AG09309 (cell line): ENCODE results near the gene PDE1A.

Experiments used
- DNase-seq: peaks from one replicate; pipeline ENCODE4 v3.0.0-alpha.2; 2010; ENCODE audit warnings: low read depth
- H3K4me3 ChIP-seq: 2 replicates; pipeline ENCODE4 v1.5.1; 2011; ENCODE audit warnings: mild to moderate bottlenecking, low read depth, low read length, moderate library complexity; ENCODE audit not compliant: control insufficient read depth
- TF ChIP-seq, protein P1 (sequence below): IDR thresholded peaks from 2 replicates; pipeline ENCODE4 v1.5.1; 2011; ENCODE audit warnings: mild to moderate bottlenecking, low read depth, low read length, inconsistent platforms; ENCODE audit not compliant: insufficient read depth, control insufficient read depth; ENCODE audit errors: missing control alignments

Gene PDE1A

DNA sequence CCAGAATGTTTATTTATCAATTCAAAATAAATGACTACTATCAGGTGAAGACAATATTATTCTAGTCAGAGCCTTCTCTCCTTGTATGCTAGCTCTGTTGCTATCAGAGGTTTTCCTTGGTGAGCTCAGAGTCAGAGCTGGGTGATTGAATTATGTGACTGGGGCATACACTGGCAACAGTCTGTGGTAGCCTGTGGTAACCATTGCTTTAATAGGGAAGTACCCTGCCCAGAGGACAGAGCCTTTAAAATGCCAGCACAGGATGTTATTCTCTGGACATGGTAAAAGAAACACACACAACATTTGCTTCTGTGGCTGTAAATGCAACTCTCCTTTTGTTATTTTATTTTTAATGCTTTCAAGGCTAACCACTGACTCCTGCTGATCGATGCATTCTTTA, 316.5 kb downstream of the PDE1A start:
- TF ChIP-seq, protein P1, sequence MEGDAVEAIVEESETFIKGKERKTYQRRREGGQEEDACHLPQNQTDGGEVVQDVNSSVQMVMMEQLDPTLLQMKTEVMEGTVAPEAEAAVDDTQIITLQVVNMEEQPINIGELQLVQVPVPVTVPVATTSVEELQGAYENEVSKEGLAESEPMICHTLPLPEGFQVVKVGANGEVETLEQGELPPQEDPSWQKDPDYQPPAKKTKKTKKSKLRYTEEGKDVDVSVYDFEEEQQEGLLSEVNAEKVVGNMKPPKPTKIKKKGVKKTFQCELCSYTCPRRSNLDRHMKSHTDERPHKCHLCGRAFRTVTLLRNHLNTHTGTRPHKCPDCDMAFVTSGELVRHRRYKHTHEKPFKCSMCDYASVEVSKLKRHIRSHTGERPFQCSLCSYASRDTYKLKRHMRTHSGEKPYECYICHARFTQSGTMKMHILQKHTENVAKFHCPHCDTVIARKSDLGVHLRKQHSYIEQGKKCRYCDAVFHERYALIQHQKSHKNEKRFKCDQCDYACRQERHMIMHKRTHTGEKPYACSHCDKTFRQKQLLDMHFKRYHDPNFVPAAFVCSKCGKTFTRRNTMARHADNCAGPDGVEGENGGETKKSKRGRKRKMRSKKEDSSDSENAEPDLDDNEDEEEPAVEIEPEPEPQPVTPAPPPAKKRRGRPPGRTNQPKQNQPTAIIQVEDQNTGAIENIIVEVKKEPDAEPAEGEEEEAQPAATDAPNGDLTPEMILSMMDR: no peak
- no peak overlapping the region for H3K4me3 ChIP-seq
- DNase-seq: no peak

DNA sequence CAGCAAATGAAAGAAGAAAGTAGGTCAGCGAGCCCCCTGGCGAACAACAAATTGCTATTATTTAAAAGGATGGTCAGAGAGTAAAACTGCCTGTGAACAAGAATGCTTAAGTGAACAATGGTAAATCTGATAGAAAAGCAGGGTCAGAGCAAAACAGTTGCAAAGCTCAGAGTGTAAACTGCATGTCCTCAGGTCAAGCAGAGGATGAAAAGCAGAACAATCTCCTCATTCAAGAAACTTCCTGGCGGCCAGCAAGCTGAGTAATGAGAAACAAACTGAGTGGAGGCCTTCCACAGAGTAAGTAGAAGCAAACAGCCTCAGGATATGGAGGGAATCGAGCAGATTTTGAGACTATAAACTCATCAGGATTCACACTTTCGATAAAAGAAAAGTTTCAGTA, 323.3 kb downstream of the PDE1A start:
- DNase-seq: no peak
- TF ChIP-seq, protein P1: no peak
- no peak overlapping the region for H3K4me3 ChIP-seq

DNA sequence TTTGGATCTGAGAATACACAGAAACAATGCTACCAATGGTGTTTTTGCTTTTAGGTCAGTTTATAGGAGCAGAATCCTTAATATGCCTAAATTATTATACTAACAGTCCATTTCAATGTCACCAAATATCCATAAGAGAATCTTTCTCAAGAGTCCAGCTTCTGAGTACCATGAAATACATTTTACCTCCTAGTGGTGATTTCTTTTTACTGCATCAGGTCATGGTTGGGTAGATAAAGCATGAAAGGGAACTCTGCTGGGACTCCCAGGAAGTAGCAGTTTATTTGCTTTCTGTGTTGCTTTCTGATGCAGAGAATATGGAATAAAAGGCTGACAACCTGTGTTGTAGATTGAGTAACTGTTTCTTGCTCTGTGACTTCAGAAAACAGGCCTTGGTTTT, 325.6 kb downstream of the PDE1A start:
- DNase-seq: no peak
- TF ChIP-seq, protein P1: no peak
- no peak overlapping the region for H3K4me3 ChIP-seq

DNA sequence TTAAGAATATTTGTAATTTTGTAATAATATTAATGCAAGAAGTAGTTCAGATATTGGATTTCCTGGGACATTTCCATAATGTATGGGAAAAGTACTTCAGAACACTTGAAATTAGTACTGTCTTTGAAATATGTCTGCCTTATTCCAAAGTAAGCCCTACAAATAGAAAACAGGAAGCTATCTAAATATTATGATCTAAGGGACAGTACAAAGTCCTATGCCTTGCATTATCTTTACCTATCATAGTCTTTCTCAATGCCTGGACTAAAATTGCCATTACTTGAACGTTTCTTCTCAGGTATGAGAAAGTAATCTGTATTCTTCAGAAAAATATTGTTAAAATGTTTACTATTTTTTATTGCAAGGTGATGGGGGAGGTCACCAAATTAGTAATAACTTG, 328.2 kb downstream of the PDE1A start:
- DNase-seq: no peak
- TF ChIP-seq, protein P1: no peak
- H3K4me3 ChIP-seq: no peak overlapping the region

DNA sequence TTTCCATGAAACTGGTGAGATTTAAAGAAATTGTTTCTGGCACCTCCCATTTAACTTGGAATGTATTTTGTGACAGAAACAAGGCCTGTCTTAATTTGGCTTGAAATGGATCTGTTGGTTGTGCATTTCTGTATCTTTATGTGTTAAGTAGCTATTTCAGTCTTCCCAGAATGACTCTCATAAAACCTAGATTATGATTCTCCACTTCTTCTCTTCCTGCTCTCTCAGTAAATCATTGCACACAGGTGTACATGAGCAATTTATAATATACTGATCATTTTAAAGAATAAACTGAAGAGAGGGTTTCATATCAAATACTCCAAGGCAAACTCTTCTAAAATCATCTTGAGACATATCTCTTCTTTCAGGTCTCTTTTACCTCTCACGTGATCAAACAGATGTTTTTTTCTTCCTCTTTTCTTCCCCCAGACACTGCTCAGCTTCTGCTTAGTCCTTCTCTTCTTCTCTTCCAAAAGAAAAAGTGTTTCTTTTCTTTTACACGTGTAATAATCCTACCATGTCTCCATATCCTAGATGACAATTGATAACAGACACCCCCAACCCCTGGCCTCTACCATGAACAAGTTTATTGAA, 329.2 kb downstream of the PDE1A start:
- no peak overlapping the region for H3K4me3 ChIP-seq
- TF ChIP-seq, protein P1: no peak
- no peak for DNase-seq

DNA sequence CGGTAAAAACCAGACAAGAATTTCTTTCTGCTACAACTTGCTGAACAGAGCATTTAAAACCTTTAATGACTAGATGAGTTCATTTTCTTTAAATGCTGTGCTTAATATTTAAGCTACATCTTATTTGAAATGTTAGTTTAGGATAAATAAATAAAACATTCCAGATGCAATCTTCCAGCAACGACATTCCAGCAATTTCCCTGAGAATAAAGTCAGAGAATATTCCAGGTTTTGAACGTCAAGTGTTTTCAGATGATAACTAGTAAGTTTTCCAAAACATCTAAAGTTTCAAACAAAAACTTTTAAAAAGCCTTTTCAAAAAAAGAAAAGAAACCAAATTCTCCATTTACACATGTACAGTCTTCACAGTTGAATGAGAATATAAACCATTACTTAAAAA, 336.4 kb downstream of the PDE1A start:
- DNase-seq: no peak
- no peak overlapping the region for H3K4me3 ChIP-seq
- TF ChIP-seq, protein P1: no peak
